Suprapubic skin (tissue), 4 donors: ENCODE measurements around the gene SMARCC1. TPM values are rescaled to one million over a fixed set of nuclear protein-coding genes. Genes with fewer than 3 reads are reported as not detected.

Source experiments
- DNase-seq, 2 donors: peaks; one replicate each; pipeline ENCODE4 v3.0.0-alpha.2; 2019; ENCODE audit warnings: low spot score in 2 of 2
- H3K27ac ChIP-seq: fragments of 200-600 bp; sonication (generic); one replicate; pipeline ENCODE4 v1.5.1; 2019
- H3K27me3 ChIP-seq: fragments of 200-600 bp; sonication (generic); one replicate; pipeline ENCODE4 v1.5.1; 2019
- H3K36me3 ChIP-seq: fragments of 200-600 bp; sonication (generic); one replicate; pipeline ENCODE4 v1.5.1; 2019
- H3K4me1 ChIP-seq: fragments of 200-600 bp; sonication (generic); one replicate; pipeline ENCODE4 v1.5.1; 2019
- H3K4me3 ChIP-seq: fragments of 200-600 bp; sonication (generic); one replicate; pipeline ENCODE4 v1.5.1; 2019; ENCODE audit warnings: mild to moderate bottlenecking
- H3K9me3 ChIP-seq: fragments of 200-600 bp; sonication (generic); one replicate; pipeline ENCODE4 v1.5.1; 2019
- EP300 ChIP-seq: sonication (generic); formaldehyde crosslinking; IDR thresholded peaks from one replicate; pipeline ENCODE4 v1.6.1; 2017; ENCODE audit warnings: antibody characterized with exemption
- POLR2A ChIP-seq, 2 donors: fragments of 450-650 bp; IDR thresholded peaks; one replicate each; pipeline ENCODE4 v1.6.1; 2017; ENCODE audit warnings: antibody characterized with exemption in 2 of 2, mild to moderate bottlenecking in 2 of 2, moderate library complexity in 2 of 2
- POLR2AphosphoS5 ChIP-seq, 3 donors: sonication (generic); formaldehyde crosslinking; IDR thresholded peaks; one replicate each; pipeline ENCODE4 v1.6.1; 2017; ENCODE audit warnings: antibody characterized with exemption in 3 of 3
- WGBS: methylation state at CpG from one replicate; pipeline ENCODE4 v1.1.5; 2018; 5-methylcytosine and 5-hydroxymethylcytosine counted together
- total RNA-seq, 4 donors: library from RNA; depleted of rRNA; stranded (reverse); fragments of >200 nt; gene quantifications; one replicate each; pipeline ENCODE4 v1.1.0, GENCODE V29; 2016
- TF ChIP-seq, protein P1 (sequence below), 2 donors: fragments of 200-600 bp in 1 of 2; fragments of 450-650 bp in 1 of 2; sonication (generic) in 1 of 2; IDR thresholded peaks; one replicate each; pipeline ENCODE4 v1.5.1; 2016 to 2019; ENCODE audit warnings: antibody characterized with exemption in 2 of 2, mild to moderate bottlenecking in 1 of 2, moderate library complexity in 1 of 2

Gene SMARCC1
- total RNA-seq, 4 donors from 2014 or later, result 41.0 to 75.5 (median 58.1) TPM

DNA sequence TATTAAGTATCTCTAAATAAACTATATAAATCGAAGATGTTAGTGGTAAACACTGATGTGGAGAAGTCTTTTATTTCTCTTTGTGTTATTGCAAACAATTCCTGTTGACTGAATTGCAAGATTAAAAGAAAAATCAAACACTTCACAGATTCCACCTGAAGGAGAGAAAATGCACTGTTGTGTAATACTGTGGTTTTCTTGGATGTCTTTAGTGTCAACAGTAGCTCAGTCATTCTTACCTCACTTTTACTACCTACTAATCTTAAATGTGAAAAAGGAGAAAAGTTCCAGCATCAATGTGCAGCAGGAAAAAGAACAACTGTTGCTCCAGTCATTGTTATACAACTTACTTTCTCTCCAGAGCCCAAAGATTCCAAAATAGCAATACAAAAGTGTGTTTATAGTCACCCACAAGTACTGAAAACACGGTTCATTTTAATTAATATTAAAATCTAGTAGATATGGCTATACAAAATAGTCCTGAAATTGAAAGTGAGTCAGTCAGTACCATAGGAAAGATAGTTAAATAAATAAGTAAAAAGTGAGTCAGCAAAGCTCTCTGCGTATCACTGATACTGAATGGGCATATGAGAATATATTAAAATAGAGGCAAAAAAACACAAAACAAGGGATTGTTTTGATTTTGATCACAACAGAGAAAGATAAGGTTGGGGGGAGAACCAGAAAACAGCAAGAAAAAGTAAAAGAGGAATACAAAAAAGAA lies 112.5 kb downstream of the SMARCC1 start:
- no peaks in the 10 kb centered on the region for H3K9me3 ChIP-seq
- no peak overlapping the region for H3K4me3 ChIP-seq
- 89% methylated on average over 3 of the region's 3 CpGs for WGBS
- no peak overlapping the region for H3K27ac ChIP-seq
- no peaks in the 10 kb centered on the region for H3K27me3 ChIP-seq
- H3K36me3 ChIP-seq, result peaks cover 52% of the 10 kb centered on the region
- TF ChIP-seq POLR2A (IDR thresholded peaks at IDR 0.05), result no peak
- TF ChIP-seq, protein P1, sequence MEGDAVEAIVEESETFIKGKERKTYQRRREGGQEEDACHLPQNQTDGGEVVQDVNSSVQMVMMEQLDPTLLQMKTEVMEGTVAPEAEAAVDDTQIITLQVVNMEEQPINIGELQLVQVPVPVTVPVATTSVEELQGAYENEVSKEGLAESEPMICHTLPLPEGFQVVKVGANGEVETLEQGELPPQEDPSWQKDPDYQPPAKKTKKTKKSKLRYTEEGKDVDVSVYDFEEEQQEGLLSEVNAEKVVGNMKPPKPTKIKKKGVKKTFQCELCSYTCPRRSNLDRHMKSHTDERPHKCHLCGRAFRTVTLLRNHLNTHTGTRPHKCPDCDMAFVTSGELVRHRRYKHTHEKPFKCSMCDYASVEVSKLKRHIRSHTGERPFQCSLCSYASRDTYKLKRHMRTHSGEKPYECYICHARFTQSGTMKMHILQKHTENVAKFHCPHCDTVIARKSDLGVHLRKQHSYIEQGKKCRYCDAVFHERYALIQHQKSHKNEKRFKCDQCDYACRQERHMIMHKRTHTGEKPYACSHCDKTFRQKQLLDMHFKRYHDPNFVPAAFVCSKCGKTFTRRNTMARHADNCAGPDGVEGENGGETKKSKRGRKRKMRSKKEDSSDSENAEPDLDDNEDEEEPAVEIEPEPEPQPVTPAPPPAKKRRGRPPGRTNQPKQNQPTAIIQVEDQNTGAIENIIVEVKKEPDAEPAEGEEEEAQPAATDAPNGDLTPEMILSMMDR (IDR thresholded peaks at IDR 0.05), result no peak
- TF ChIP-seq EP300, result no peak
- TF ChIP-seq POLR2AphosphoS5 (IDR thresholded peaks at IDR 0.05), result no peak
- no peaks in the 10 kb centered on the region for H3K4me1 ChIP-seq
- DNase-seq, result no peak

DNA sequence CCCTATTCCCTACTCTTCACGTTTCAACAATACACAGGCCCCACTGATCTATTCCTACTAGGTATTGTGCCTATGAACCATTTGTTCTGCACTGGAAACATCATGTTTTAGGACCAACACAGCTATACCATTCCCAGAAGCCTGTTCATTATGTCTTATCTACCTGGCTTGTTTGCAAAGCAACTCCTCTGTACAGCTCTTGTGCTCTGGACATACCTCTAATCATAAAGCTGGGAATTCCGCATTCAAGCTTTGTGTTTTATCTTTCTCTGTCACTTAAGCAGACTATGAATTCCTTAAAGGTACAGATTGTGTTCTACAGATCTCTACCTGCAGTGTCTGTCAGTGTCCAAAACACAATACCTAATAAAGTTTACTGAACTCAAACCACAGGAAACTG lies 115.6 kb downstream of the SMARCC1 start:
- no peak overlapping the region for H3K4me3 ChIP-seq
- TF ChIP-seq EP300 (no peak), POLR2AphosphoS5 (IDR thresholded peaks at IDR 0.05) (no peak), POLR2A (IDR thresholded peaks at IDR 0.05) (no peak)
- TF ChIP-seq, protein P1 (IDR thresholded peaks at IDR 0.05), result no peak
- no peaks in the 10 kb centered on the region for H3K27me3 ChIP-seq
- no peak overlapping the region for H3K27ac ChIP-seq
- DNase-seq, result no peak
- 82% methylated on average over 2 of the region's 2 CpGs for WGBS
- H3K36me3 ChIP-seq, result peaks cover 40% of the 10 kb centered on the region
- H3K4me1 ChIP-seq, result no peaks in the 10 kb centered on the region
- H3K9me3 ChIP-seq, result no peaks in the 10 kb centered on the region

- TF ChIP-seq POLR2AphosphoS5 (IDR thresholded peaks at IDR 0.05) (no peak), EP300 (no peak), POLR2A (IDR thresholded peaks at IDR 0.05) (no peak)
- TF ChIP-seq, protein P1 (IDR thresholded peaks at IDR 0.05), result no peak
- DNase-seq, result no peak
- Histone ChIP-seq H3K9me3 (no peaks in the 10 kb centered on the region), H3K27me3 (no peaks in the 10 kb centered on the region), H3K4me3 (no peak overlapping the region), H3K36me3 (peaks cover 35% of the 10 kb centered on the region), H3K4me1 (no peaks in the 10 kb centered on the region), H3K27ac (no peak overlapping the region)
- 71% methylated on average over 2 of the region's 2 CpGs for WGBS
Observed at GRCh38 chr3:47664519-47664918, 117.2 kb downstream of the SMARCC1 start.

DNA sequence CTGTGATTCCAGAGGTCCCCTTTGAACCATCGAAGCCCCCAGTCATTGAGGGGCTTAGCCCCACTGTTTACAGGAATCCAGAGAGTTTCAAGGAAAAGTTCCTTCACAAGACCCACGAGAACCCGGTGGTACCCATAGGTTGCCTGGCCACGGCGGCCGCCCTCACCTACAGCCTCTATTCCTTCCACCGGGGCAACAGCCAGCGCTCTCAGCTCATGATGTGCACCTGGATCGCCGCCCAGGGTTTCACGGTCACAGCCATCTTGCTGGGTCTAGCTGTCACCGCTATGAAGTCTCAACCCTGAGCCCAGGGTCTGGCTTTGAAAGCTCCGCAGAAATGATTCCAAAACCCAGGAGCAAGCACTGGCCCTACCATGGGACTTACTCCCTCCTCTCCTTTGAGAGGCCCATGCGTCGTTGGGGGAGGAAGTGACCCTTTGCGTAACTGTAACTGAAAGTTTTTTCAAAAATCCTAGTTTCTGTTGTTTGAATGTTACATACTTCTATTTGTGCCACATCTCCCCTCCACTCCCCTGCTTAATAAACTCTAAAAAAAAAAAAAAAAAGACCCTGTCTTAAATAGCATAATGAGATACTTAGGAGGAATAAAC lies 118.0 kb downstream of the SMARCC1 start:
- DNase-seq, result no peak
- H3K36me3 ChIP-seq, result peaks cover 35% of the 10 kb centered on the region
- H3K27me3 ChIP-seq, result no peaks in the 10 kb centered on the region
- H3K4me1 ChIP-seq, result no peaks in the 10 kb centered on the region
- H3K4me3 ChIP-seq, result no peak overlapping the region
- WGBS, result 92% methylated on average over 13 of the region's 16 CpGs
- no peak for TF ChIP-seq POLR2AphosphoS5 (IDR thresholded peaks at IDR 0.05)
- TF ChIP-seq, protein P1 (IDR thresholded peaks at IDR 0.05), result no peak
- no peak for TF ChIP-seq EP300
- TF ChIP-seq POLR2A (IDR thresholded peaks at IDR 0.05), result no peak
- H3K27ac ChIP-seq, result no peak overlapping the region
- H3K9me3 ChIP-seq, result no peaks in the 10 kb centered on the region

DNA sequence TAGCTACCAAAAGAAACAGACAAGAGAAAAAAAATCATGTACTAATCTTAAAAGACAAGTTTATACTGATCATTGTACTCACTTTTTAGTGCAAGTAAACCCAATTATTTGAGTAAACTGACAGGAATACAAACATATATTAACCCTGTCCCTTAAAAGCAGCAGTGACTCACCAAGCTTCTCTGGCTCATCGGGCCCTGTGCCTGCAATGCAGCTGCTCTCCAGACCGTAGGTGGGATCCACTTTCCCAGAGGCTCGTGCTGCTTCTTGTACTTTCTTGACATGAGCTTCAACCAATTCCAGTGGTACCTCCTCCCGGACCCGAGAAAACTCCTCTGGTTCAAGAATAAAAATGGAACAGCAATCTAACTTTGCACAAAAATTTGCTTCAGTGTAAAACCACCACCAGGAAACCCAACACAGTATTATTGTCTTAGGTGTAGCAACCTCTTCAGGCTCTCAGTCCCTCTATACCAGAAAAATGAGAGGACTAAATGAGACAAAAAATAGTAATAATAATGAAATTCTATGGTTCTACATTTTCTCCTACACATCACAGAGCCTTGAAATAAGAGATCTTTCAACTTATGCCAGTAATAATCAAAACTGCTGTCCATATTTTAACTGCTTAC lies 120.5 kb downstream of the SMARCC1 start:
- Histone ChIP-seq H3K27me3 (no peaks in the 10 kb centered on the region), H3K4me3 (no peak overlapping the region), H3K9me3 (no peaks in the 10 kb centered on the region), H3K36me3 (peaks cover 46% of the 10 kb centered on the region), H3K4me1 (no peaks in the 10 kb centered on the region), H3K27ac (no peak overlapping the region)
- 38% methylated on average over 5 of the region's 5 CpGs for WGBS
- DNase-seq, result no peak
- no peak for TF ChIP-seq POLR2AphosphoS5 (IDR thresholded peaks at IDR 0.05)
- no peak for TF ChIP-seq EP300
- no peak for TF ChIP-seq POLR2A (IDR thresholded peaks at IDR 0.05)
